Right lobe of liver (tissue), 6 donors: Measurements from ENCODE around the gene PDLIM3. TPM values are rescaled to one million over a fixed set of nuclear protein-coding genes. Genes with fewer than 3 reads are reported as not detected.

Experiments used
- ATAC-seq, 4 donors: fragments of 200-7000 bp; cut with Tn5 transposase; one replicate each; pipeline ENCODE4 v1.9.1; 2020; ENCODE audit warnings: mild to moderate bottlenecking in 4 of 4, moderate library complexity in 4 of 4
- DNase-seq, 3 donors: peaks; one replicate each; pipeline ENCODE4 v3.0.0-alpha.2; 2020
- H3K27ac ChIP-seq, 3 donors: fragments of 200-600 bp; one replicate each; pipeline ENCODE4 v1.8.0; 2022
- H3K27me3 ChIP-seq, 2 donors: fragments of 200-600 bp; one replicate each; pipeline ENCODE4 v1.8.0; 2022
- H3K36me3 ChIP-seq, 4 donors: fragments of 200-600 bp; sonication (generic) in 1 of 4; one replicate each; pipeline versions ENCODE4 v1.5.1 to v1.8.0; 2017 to 2022; ENCODE audit warnings: control low read depth in 1 of 4
- H3K4me1 ChIP-seq, 4 donors: fragments of 200-600 bp; sonication (generic) in 1 of 4; one replicate each; pipeline versions ENCODE4 v1.5.1 to v1.8.0; 2017 to 2022; ENCODE audit warnings: control low read depth in 1 of 4
- H3K4me3 ChIP-seq, 3 donors: fragments of 200-600 bp; one replicate each; pipeline ENCODE4 v1.8.0; 2022
- H3K9me3 ChIP-seq, 4 donors: fragments of 200-600 bp; sonication (generic) in 1 of 4; one replicate each; pipeline versions ENCODE4 v1.5.1 to v1.8.0; 2017 to 2022; ENCODE audit warnings: control low read depth in 1 of 4
- POLR2A ChIP-seq: fragments of 450-650 bp; IDR thresholded peaks from one replicate; pipeline ENCODE4 v1.6.1; 2017; ENCODE audit warnings: antibody characterized with exemption, mild to moderate bottlenecking
- WGBS: methylation state at CpG from one replicate; pipeline ENCODE4 v1.1.6; 2018; ENCODE audit warnings: low coverage, low lambda C conversion rate; ENCODE audit not compliant: insufficient coverage; ENCODE audit errors: missing lambda C conversion rate; 5-methylcytosine and 5-hydroxymethylcytosine counted together
- intact Hi-C, 2 donors: fragments of 100-400 bp; cut with DNase I; formaldehyde crosslinking; loops; one replicate each; pipeline versions ENCODE4 v1.11.2 to v1.14.1; 2022
- total RNA-seq, 6 experiments: library from RNA; depleted of rRNA in 2 of 6; stranded (reverse); fragments of >200 nt in 2 of 6; fragmentation: NEBNext Ultra II Directional in 3 of 6; extraction: Animal tissue kit (Norgen Biotek cat#: 25700) in 3 of 6; gene quantifications; one replicate each; pipeline versions ENCODE4 v1.1.0 to v1.2.4, GENCODE V29; 2016 to 2023
- TF ChIP-seq, protein P1 (sequence below), 4 donors: fragments of 200-600 bp in 3 of 4; fragments of 450-650 bp in 1 of 4; IDR thresholded peaks; one replicate each; pipeline versions ENCODE4 v1.5.1 to v1.8.0; 2016 to 2022; ENCODE audit warnings: antibody characterized with exemption in 4 of 4, mild to moderate bottlenecking in 2 of 4
- donor health status: DM: no; HTN: yes; CAD: no.
- donor health status: DM: no; HTN: no; CAD: no.
- donor health status: DM: no; HTN: no; CAD: no.
- donor health status: DM: no; HTN: yes; CAD: no.
- donor health status: DM: no; HTN: yes; CAD: no.

The PDLIM3 gene
- total RNA-seq, 6 experiments from 2014 or later = 1.8 to 23.7 (median 6.1) TPM

DNA sequence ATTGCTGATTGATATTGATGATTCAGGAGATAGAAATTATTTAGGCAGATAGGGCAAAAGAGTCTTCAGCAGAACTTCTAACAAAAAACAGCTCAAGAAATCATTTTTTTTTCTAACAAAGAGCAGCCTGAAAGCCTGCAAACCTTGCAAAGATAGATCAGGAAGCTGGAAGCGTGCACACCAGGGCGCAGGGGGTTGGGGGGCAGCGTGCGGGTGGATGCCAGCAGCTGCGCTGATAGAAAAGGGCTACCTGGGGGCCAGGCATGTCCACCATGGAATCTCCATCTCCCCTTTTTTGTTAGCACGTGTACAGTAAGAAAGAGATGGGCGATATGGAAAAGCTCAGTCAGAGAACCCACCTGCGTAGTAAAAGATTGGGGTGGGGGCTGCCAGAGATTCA, 62.1 kb downstream of the PDLIM3 start:
- no peak for ATAC-seq
- no peak for DNase-seq
- Histone ChIP-seq H3K9me3 (no peaks in the 10 kb centered on the region), H3K4me3 (no peak overlapping the region), H3K4me1 (no peaks in the 10 kb centered on the region), H3K36me3 (no peaks in the 10 kb centered on the region), H3K27me3 (no peaks in the 10 kb centered on the region), H3K27ac (no peak overlapping the region)
- intact Hi-C loops = no loop called here
- TF ChIP-seq, protein P1, sequence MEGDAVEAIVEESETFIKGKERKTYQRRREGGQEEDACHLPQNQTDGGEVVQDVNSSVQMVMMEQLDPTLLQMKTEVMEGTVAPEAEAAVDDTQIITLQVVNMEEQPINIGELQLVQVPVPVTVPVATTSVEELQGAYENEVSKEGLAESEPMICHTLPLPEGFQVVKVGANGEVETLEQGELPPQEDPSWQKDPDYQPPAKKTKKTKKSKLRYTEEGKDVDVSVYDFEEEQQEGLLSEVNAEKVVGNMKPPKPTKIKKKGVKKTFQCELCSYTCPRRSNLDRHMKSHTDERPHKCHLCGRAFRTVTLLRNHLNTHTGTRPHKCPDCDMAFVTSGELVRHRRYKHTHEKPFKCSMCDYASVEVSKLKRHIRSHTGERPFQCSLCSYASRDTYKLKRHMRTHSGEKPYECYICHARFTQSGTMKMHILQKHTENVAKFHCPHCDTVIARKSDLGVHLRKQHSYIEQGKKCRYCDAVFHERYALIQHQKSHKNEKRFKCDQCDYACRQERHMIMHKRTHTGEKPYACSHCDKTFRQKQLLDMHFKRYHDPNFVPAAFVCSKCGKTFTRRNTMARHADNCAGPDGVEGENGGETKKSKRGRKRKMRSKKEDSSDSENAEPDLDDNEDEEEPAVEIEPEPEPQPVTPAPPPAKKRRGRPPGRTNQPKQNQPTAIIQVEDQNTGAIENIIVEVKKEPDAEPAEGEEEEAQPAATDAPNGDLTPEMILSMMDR (IDR thresholded peaks at IDR 0.05) = no peak
- TF ChIP-seq POLR2A = no peak
- WGBS = 96% methylated on average over 6 of the region's 8 CpGs

DNA sequence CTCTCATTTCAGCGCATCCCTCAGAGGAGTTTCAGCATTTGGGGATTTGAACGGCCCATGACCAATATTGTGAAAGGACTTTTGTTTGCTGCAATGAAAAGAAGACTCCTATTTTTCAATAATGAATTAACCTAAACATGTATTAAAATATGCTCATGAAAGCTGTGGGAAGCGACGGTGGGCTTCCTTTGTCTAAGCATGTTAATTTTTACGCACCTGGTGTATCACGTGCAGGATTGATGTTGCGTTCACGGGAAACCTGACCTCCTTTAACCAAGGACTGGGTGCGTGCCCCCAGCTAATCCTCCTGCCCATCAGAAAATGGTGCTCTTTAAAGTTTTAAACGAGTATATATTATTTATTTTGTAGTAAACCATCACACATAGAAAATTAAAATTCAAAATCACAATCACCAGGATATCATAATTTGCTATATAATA, 63.2 kb downstream of the PDLIM3 start:
- no peak for TF ChIP-seq POLR2A
- TF ChIP-seq, protein P1 (IDR thresholded peaks at IDR 0.05) = no peak
- no peaks in the 10 kb centered on the region for H3K9me3 ChIP-seq
- no peak overlapping the region for H3K27ac ChIP-seq
- intact Hi-C loops = no loop called here
- no peak for ATAC-seq
- no peaks in the 10 kb centered on the region for H3K36me3 ChIP-seq
- no peaks in the 10 kb centered on the region for H3K4me1 ChIP-seq
- DNase-seq = no peak
- WGBS = 33% methylated on average over 10 of the region's 10 CpGs
- H3K4me3 ChIP-seq = peak overlapping the region; percentile 59 to 91 (median 75)
- no peaks in the 10 kb centered on the region for H3K27me3 ChIP-seq

DNA sequence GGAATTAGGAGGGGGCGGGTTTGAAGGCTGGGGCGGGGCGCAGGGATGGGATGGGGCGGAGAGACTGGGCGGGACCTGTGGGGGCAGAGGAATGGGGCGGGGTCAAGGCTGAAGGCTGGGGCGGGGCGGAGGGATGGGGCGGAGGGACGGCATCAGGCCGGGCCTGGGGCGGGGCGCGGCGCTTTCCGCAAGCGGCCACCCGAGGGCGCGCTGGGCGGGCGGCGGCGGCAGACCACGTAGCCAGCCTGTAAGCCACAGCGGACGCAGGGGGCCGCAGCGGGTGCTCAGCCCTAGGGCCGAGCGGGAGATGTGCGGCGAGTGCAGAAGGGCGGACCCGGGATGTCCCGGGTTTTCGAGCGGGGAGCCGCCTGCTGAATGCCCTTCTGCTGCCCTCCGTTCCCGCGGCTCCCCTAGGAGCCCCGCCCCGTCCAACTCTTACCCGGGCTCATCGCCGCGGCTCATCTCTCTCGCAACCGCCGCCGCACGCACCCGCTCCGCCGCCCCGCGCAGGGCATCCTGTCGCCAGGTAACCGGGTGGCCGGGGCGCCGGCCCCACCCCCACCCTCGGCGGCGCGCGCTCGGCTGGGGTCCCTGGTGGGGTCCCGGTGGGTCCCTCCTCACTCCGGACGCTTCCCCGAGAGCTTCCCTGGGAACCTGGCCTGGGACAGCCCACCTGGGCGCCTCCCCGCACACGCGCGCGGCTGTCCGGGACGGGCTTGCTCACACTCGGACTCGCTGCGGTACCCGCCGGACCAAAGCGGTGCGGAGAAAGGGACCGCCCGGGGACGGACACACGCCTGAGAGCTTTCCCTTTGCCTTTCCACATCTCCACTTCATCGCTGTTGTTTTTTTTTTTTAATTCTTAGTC, 63.8 kb downstream of the PDLIM3 start, which contains the start of gene CCDC110:
CCDC110 (minus strand) TSS at position 499 of the 868 bp plus-strand sequence; CDS start at position 449, 50 bp downstream.
- Histone ChIP-seq H3K27ac (peak within 1 kb of the TSS in 2 of 3 donors; percentile 50 to 51), H3K4me1 (no peaks in the 10 kb centered on the region), H3K27me3 (no peaks in the 10 kb centered on the region), H3K36me3 (no peaks in the 10 kb centered on the region), H3K9me3 (no peaks in the 10 kb centered on the region), H3K4me3 (peak within 1 kb of the TSS; percentile 66 to 91 (median 75))
- ATAC-seq (peak; percentile 96 to 99 (median 98)), DNase-seq (peak; percentile 96 to 98 (median 97))
- 2% methylated on average over 44 of the region's 93 CpGs for WGBS
- intact Hi-C loops = no loop called here
- TF ChIP-seq, protein P1 (IDR thresholded peaks at IDR 0.05) = peak; percentile 63 to 77 (median 67)
- TF ChIP-seq POLR2A = peak; percentile 21

DNA sequence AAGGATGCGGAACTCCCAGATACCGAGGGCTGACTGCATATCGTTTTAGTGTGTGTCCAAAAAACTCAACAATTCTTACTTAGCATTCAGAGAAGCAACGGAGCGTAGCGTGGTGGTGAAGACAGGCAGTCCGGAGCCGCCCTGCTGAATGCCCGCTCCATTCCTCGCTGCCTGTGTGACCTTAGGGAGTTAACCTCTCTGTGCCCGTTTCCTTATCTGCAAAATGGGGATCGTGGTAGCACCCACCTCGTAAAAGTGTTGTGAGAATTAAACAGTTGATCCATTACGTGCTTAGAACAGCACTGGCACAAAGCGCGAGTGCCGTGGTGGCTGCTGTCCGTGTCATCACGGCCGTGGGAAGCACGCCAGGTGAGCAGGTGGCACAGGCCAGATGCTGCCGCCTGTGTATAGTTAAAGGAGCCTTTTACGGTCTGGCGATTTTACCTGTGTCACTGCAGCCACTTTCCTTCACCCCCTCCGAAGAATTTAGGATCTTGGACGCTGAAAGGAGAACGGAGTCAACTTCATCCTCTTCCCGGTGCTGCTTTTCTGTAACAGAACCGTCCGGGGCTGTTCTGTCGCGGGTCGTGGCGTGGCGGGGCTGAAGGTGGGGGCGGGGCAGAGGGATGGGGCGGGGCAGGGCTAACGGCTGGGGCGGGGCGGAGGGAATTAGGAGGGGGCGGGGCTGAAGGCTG, 64.7 kb downstream of the PDLIM3 start:
- 11% methylated on average over 20 of the region's 41 CpGs for WGBS
- H3K27me3 ChIP-seq = no peaks in the 10 kb centered on the region
- ATAC-seq (peak; percentile 45 to 55 (median 46)), DNase-seq (peak; percentile 82 to 87 (median 82))
- TF ChIP-seq POLR2A = no peak
- TF ChIP-seq, protein P1 (IDR thresholded peaks at IDR 0.05) = no peak
- no peak overlapping the region for H3K27ac ChIP-seq
- peak overlapping the region; percentile 58 to 66 (median 58) for H3K4me3 ChIP-seq
- H3K9me3 ChIP-seq = no peaks in the 10 kb centered on the region
- intact Hi-C loops = no loop called here
- no peaks in the 10 kb centered on the region for H3K4me1 ChIP-seq
- no peaks in the 10 kb centered on the region for H3K36me3 ChIP-seq
